ENCODE measurements around the gene MIS18A.

The MIS18A gene, protein sequence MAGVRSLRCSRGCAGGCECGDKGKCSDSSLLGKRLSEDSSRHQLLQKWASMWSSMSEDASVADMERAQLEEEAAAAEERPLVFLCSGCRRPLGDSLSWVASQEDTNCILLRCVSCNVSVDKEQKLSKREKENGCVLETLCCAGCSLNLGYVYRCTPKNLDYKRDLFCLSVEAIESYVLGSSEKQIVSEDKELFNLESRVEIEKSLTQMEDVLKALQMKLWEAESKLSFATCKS

DNA sequence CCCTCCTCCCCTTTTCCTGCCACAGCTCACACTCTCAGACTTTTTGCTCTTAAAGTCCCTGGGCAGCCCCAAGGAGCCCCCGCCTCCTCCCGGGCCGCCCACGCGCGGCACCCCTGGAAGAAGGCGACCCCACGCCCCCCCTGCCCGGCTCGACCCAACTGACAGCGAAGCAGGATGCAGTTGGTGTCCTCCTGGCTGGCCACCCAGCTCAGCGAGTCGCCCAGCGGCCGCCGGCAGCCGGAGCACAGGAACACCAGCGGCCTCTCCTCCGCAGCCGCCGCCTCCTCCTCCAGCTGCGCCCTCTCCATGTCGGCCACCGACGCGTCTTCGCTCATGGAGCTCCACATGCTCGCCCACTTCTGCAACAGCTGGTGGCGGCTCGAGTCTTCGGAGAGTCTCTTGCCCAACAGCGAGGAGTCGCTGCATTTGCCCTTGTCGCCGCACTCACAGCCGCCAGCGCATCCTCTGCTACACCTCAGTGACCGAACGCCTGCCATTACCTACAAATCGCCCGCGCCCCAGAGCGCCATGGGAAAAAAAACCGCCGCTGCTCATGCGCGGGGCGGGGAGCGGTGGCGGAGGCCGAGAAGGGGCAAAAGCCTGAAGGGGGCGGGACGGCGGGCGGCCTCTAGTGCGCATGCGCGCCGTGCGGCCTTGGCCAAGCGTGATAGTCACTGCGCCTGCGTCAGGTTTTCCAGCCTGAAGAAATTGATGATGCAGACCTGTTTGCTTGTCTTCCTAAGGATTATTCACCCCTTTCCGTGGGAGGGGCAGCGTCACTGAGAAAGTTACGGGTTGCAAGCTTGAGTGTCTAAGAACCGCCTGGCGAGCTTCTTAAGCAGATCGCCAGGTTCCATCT, at the start of gene MIS18A:
MIS18A (minus strand) TSS at position 532 of the 859 bp plus-strand sequence; CDS start at position 497, 35 bp downstream.
- peak within 1 kb of the TSS; percentile 39 to 61 for H3K27ac ChIP-seq (ENCODE audit: low read depth in 2 of 2, low read length in 2 of 2)
- no peaks in the 10 kb centered on the region for H3K9me3 ChIP-seq (ENCODE audit: control insufficient read depth in 2 of 2, low read length in 2 of 2)
- no peaks in the 10 kb centered on the region for H3K27me3 ChIP-seq (ENCODE audit: control insufficient read depth in 2 of 2, insufficient read depth in 2 of 2, low read length in 2 of 2)
- H3K4me1 ChIP-seq (ENCODE audit: control insufficient read depth in 2 of 2, insufficient read depth in 2 of 2, low read length in 2 of 2): peaks cover 11 to 12% of the 10 kb centered on the region in 2 donors
- peaks cover 0 to 2% of the 10 kb centered on the region in 2 donors for H3K36me3 ChIP-seq (ENCODE audit: control insufficient read depth in 2 of 2, insufficient read depth in 2 of 2, low read length in 2 of 2)
- H3K4me3 ChIP-seq (ENCODE audit: low read length in 2 of 2): peak within 1 kb of the TSS; percentile 96
- peak within 1 kb of the TSS; percentile 80 to 85 for H3K9ac ChIP-seq (ENCODE audit: low read depth in 1 of 2, low read length in 2 of 2)

GRCh38 chr21:32328595-32328994, 49.7 kb upstream of the MIS18A start:
- no peaks in the 10 kb centered on the region for H3K27me3 ChIP-seq (ENCODE audit: control insufficient read depth in 2 of 2, insufficient read depth in 2 of 2, low read length in 2 of 2)
- H3K27ac ChIP-seq (ENCODE audit: low read depth in 2 of 2, low read length in 2 of 2): no peak overlapping the region
- no peak overlapping the region for H3K4me3 ChIP-seq (ENCODE audit: low read length in 2 of 2)
- H3K4me1 ChIP-seq (ENCODE audit: control insufficient read depth in 2 of 2, insufficient read depth in 2 of 2, low read length in 2 of 2): no peaks in the 10 kb centered on the region
- H3K36me3 ChIP-seq (ENCODE audit: control insufficient read depth in 2 of 2, insufficient read depth in 2 of 2, low read length in 2 of 2): peaks cover 41 to 49% of the 10 kb centered on the region in 2 donors
- no peaks in the 10 kb centered on the region for H3K9me3 ChIP-seq (ENCODE audit: control insufficient read depth in 2 of 2, low read length in 2 of 2)
- H3K9ac ChIP-seq (ENCODE audit: low read depth in 1 of 2, low read length in 2 of 2): no peak overlapping the region

DNA sequence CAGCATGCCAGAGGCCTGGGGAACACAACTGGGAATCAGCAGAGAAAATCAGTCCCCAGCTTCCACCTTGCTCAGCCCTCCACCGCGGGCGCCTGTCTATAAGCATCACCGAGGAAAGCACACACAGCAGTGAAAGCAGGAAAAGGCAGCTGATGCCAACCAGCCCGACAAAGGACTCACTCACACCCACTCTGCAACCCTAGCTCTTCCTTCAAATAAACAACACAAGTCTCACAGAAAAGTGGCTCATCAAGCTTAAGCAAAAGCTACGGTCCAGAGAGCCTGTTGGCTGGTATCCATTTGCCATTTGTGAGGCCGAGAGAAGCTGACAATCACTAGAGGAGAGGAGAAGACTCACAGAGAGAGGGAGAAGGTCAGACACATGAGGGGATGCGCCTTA, 46.9 kb upstream of the MIS18A start:
- H3K9ac ChIP-seq (ENCODE audit: low read depth in 1 of 2, low read length in 2 of 2): no peak overlapping the region
- no peak overlapping the region for H3K4me3 ChIP-seq (ENCODE audit: low read length in 2 of 2)
- no peaks in the 10 kb centered on the region for H3K4me1 ChIP-seq (ENCODE audit: control insufficient read depth in 2 of 2, insufficient read depth in 2 of 2, low read length in 2 of 2)
- no peak overlapping the region for H3K27ac ChIP-seq (ENCODE audit: low read depth in 2 of 2, low read length in 2 of 2)
- H3K27me3 ChIP-seq (ENCODE audit: control insufficient read depth in 2 of 2, insufficient read depth in 2 of 2, low read length in 2 of 2): no peaks in the 10 kb centered on the region
- H3K9me3 ChIP-seq (ENCODE audit: control insufficient read depth in 2 of 2, low read length in 2 of 2): no peaks in the 10 kb centered on the region
- H3K36me3 ChIP-seq (ENCODE audit: control insufficient read depth in 2 of 2, insufficient read depth in 2 of 2, low read length in 2 of 2): peaks cover 53 to 57% of the 10 kb centered on the region in 2 donors

- H3K36me3 ChIP-seq (ENCODE audit: control insufficient read depth in 2 of 2, insufficient read depth in 2 of 2, low read length in 2 of 2): peaks cover 73% of the 10 kb centered on the region in 2 donors
- no peaks in the 10 kb centered on the region for H3K27me3 ChIP-seq (ENCODE audit: control insufficient read depth in 2 of 2, insufficient read depth in 2 of 2, low read length in 2 of 2)
Observed at GRCh38 chr21:32322676-32323075, 43.8 kb upstream of the MIS18A start.

GRCh38 chr21:32322103-32322502, 43.3 kb upstream of the MIS18A start:
- H3K27me3 ChIP-seq (ENCODE audit: control insufficient read depth in 2 of 2, insufficient read depth in 2 of 2, low read length in 2 of 2): no peaks in the 10 kb centered on the region
- H3K4me1 ChIP-seq (ENCODE audit: control insufficient read depth in 2 of 2, insufficient read depth in 2 of 2, low read length in 2 of 2): no peaks in the 10 kb centered on the region
- H3K4me3 ChIP-seq (ENCODE audit: low read length in 2 of 2): no peak overlapping the region
- H3K36me3 ChIP-seq (ENCODE audit: control insufficient read depth in 2 of 2, insufficient read depth in 2 of 2, low read length in 2 of 2): peaks cover 78 to 79% of the 10 kb centered on the region in 2 donors
- no peak overlapping the region for H3K27ac ChIP-seq (ENCODE audit: low read depth in 2 of 2, low read length in 2 of 2)
- H3K9me3 ChIP-seq (ENCODE audit: control insufficient read depth in 2 of 2, low read length in 2 of 2): no peaks in the 10 kb centered on the region
- no peak overlapping the region for H3K9ac ChIP-seq (ENCODE audit: low read depth in 1 of 2, low read length in 2 of 2)

More at GRCh38 chr21:32322676-32323075, 43.8 kb upstream of the MIS18A start:
- H3K4me1 ChIP-seq (ENCODE audit: control insufficient read depth in 2 of 2, insufficient read depth in 2 of 2, low read length in 2 of 2): no peaks in the 10 kb centered on the region
- H3K4me3 ChIP-seq (ENCODE audit: low read length in 2 of 2): no peak overlapping the region
- no peak overlapping the region for H3K27ac ChIP-seq (ENCODE audit: low read depth in 2 of 2, low read length in 2 of 2)
- H3K9me3 ChIP-seq (ENCODE audit: control insufficient read depth in 2 of 2, low read length in 2 of 2): no peaks in the 10 kb centered on the region
- H3K9ac ChIP-seq (ENCODE audit: low read depth in 1 of 2, low read length in 2 of 2): no peak overlapping the region

DNA sequence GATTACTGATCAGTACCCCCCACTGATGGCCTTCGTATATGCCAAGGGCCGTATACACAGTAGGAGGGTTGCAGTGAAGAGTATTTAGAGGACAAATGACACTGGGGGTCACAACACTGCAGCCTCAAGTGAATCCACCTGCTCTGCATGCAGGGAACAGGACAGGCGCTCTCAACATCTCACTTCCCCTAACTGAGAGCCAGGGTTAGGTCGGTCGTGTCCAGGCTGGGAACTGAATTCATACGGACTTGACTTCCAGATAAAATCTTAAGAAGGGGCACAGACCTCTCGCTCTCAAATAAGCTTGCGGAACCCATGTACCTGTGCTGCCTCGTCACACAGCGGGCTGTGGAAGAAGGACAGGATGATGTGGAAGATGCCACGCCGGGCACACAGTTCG, 42.6 kb upstream of the MIS18A start:
- Histone ChIP-seq H3K4me1 (ENCODE audit: control insufficient read depth in 2 of 2, insufficient read depth in 2 of 2, low read length in 2 of 2) (no peaks in the 10 kb centered on the region), H3K9ac (ENCODE audit: low read depth in 1 of 2, low read length in 2 of 2) (no peak overlapping the region), H3K9me3 (ENCODE audit: control insufficient read depth in 2 of 2, low read length in 2 of 2) (no peaks in the 10 kb centered on the region), H3K4me3 (ENCODE audit: low read length in 2 of 2) (no peak overlapping the region), H3K27me3 (ENCODE audit: control insufficient read depth in 2 of 2, insufficient read depth in 2 of 2, low read length in 2 of 2) (no peaks in the 10 kb centered on the region), H3K36me3 (ENCODE audit: control insufficient read depth in 2 of 2, insufficient read depth in 2 of 2, low read length in 2 of 2) (peaks cover 84 to 85% of the 10 kb centered on the region in 2 donors), H3K27ac (ENCODE audit: low read depth in 2 of 2, low read length in 2 of 2) (no peak overlapping the region)

GRCh38 chr21:32320726-32321125, 41.9 kb upstream of the MIS18A start:
- no peaks in the 10 kb centered on the region for H3K4me1 ChIP-seq (ENCODE audit: control insufficient read depth in 2 of 2, insufficient read depth in 2 of 2, low read length in 2 of 2)
- no peaks in the 10 kb centered on the region for H3K27me3 ChIP-seq (ENCODE audit: control insufficient read depth in 2 of 2, insufficient read depth in 2 of 2, low read length in 2 of 2)
- H3K4me3 ChIP-seq (ENCODE audit: low read length in 2 of 2): no peak overlapping the region
- H3K9me3 ChIP-seq (ENCODE audit: control insufficient read depth in 2 of 2, low read length in 2 of 2): no peaks in the 10 kb centered on the region
- no peak overlapping the region for H3K9ac ChIP-seq (ENCODE audit: low read depth in 1 of 2, low read length in 2 of 2)
- H3K36me3 ChIP-seq (ENCODE audit: control insufficient read depth in 2 of 2, insufficient read depth in 2 of 2, low read length in 2 of 2): peaks cover 85 to 93% of the 10 kb centered on the region in 2 donors
- no peak overlapping the region for H3K27ac ChIP-seq (ENCODE audit: low read depth in 2 of 2, low read length in 2 of 2)

- no peak overlapping the region for H3K27ac ChIP-seq (ENCODE audit: low read depth in 2 of 2, low read length in 2 of 2)
- no peak overlapping the region for H3K9ac ChIP-seq (ENCODE audit: low read depth in 1 of 2, low read length in 2 of 2)
- H3K4me1 ChIP-seq (ENCODE audit: control insufficient read depth in 2 of 2, insufficient read depth in 2 of 2, low read length in 2 of 2): no peaks in the 10 kb centered on the region
- H3K9me3 ChIP-seq (ENCODE audit: control insufficient read depth in 2 of 2, low read length in 2 of 2): no peaks in the 10 kb centered on the region
- peaks cover 81 to 88% of the 10 kb centered on the region in 2 donors for H3K36me3 ChIP-seq (ENCODE audit: control insufficient read depth in 2 of 2, insufficient read depth in 2 of 2, low read length in 2 of 2)
- no peak overlapping the region for H3K4me3 ChIP-seq (ENCODE audit: low read length in 2 of 2)
- no peaks in the 10 kb centered on the region for H3K27me3 ChIP-seq (ENCODE audit: control insufficient read depth in 2 of 2, insufficient read depth in 2 of 2, low read length in 2 of 2)
Observed at GRCh38 chr21:32320059-32320458, 41.2 kb upstream of the MIS18A start.

- Histone ChIP-seq H3K4me3 (ENCODE audit: low read length in 2 of 2) (no peak overlapping the region), H3K27ac (ENCODE audit: low read depth in 2 of 2, low read length in 2 of 2) (no peak overlapping the region), H3K27me3 (ENCODE audit: control insufficient read depth in 2 of 2, insufficient read depth in 2 of 2, low read length in 2 of 2) (no peaks in the 10 kb centered on the region), H3K36me3 (ENCODE audit: control insufficient read depth in 2 of 2, insufficient read depth in 2 of 2, low read length in 2 of 2) (peaks cover 80 to 84% of the 10 kb centered on the region in 2 donors), H3K4me1 (ENCODE audit: control insufficient read depth in 2 of 2, insufficient read depth in 2 of 2, low read length in 2 of 2) (no peaks in the 10 kb centered on the region), H3K9me3 (ENCODE audit: control insufficient read depth in 2 of 2, low read length in 2 of 2) (no peaks in the 10 kb centered on the region), H3K9ac (ENCODE audit: low read depth in 1 of 2, low read length in 2 of 2) (no peak overlapping the region)
Observed at GRCh38 chr21:32319012-32319411, 40.2 kb upstream of the MIS18A start.

DNA sequence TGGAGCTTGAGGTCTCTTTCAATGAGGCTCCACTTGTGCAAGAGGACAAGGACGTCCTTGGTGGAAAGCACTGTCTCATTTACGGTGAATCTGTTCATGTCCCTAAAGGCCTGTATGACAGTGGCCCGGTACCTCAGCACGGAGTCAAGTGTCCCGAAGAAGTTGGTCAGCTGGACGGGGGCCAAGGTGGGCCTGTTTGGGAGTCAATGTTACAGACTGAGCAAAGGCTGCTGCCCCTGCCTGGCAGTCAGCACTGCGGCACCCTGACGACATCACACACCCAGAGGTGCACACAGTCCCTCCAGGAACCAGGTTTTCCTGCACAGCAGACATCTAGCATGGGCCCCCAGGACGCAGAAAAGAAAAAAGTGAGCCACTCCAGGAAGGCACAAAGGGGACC, 38.9 kb upstream of the MIS18A start:
- peaks cover 74 to 77% of the 10 kb centered on the region in 2 donors for H3K36me3 ChIP-seq (ENCODE audit: control insufficient read depth in 2 of 2, insufficient read depth in 2 of 2, low read length in 2 of 2)
- H3K27me3 ChIP-seq (ENCODE audit: control insufficient read depth in 2 of 2, insufficient read depth in 2 of 2, low read length in 2 of 2): no peaks in the 10 kb centered on the region
- H3K27ac ChIP-seq (ENCODE audit: low read depth in 2 of 2, low read length in 2 of 2): no peak overlapping the region
- H3K4me1 ChIP-seq (ENCODE audit: control insufficient read depth in 2 of 2, insufficient read depth in 2 of 2, low read length in 2 of 2): no peaks in the 10 kb centered on the region
- H3K9me3 ChIP-seq (ENCODE audit: control insufficient read depth in 2 of 2, low read length in 2 of 2): no peaks in the 10 kb centered on the region
- no peak overlapping the region for H3K9ac ChIP-seq (ENCODE audit: low read depth in 1 of 2, low read length in 2 of 2)
- H3K4me3 ChIP-seq (ENCODE audit: low read length in 2 of 2): no peak overlapping the region
